ENCODE measurements around the gene PTPRG.

Gene PTPRG

DNA sequence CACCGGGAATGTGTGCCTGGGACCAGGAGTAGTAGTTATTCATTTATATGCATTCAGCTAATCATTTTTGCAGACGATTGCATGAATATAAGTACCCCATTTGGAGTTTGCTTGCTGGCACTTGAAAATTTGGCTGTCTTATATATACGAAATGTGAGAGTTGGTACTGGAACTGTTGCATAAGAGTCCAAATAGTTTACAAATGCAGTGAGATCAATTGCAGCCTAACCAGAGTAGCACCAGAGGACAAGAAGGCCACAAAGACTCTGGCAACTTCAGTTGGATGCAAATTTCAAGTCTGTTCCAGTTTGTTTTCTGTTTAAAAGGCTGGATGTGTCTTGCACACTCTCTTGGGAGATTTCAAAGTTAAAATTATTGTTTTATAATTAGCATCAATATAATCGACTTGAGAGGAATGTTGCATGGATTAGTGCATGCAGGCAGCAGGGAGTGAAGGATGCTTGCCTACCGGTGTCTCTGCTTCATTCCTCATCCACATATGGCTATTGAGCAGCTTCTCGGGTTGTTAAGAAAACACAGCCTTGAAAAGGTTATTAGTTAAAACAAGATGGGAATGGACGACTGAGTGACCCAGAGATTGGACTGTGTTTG is 213.0 kb downstream of the PTPRG start:
- no peak for DNase-seq

DNA sequence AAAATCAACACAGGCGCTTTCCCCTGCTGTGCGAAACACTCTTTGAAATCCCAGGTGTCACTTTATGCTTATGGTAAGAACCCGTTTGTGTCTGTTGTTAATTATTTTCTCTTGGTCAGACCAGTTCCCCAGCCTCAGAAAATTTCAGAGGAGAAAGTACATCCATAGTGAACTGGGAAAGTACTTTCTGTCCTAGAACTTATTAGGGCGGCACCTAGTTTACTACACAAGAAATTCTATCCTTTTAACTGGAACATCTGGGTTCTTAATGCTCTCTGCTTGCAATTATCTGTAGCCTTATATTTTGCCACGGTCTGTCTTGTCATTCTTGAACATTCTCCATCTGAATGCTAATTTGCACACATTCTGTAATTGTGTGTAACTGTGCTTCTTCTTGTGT is 215.0 kb downstream of the PTPRG start:
- DNase-seq: no peak

DNA sequence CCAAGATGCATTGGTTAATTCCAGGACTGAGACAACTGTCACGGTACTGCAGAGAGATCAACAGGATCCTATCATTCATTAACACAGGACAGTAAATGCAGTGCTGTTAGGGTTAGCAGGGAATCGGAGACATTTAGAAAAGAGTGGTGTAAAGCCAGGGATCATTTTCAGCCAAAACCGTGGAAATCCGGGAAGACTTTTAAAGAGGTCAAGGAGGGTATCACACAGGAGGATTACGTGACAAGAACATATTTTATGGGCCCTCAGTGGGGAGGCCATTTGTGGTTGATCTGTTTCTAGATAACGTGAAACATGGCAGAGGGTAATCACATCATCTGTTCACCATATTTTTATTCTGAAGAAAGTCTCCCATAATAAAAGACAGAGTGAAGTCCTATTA is 216.1 kb downstream of the PTPRG start:
- no peak for DNase-seq

DNA sequence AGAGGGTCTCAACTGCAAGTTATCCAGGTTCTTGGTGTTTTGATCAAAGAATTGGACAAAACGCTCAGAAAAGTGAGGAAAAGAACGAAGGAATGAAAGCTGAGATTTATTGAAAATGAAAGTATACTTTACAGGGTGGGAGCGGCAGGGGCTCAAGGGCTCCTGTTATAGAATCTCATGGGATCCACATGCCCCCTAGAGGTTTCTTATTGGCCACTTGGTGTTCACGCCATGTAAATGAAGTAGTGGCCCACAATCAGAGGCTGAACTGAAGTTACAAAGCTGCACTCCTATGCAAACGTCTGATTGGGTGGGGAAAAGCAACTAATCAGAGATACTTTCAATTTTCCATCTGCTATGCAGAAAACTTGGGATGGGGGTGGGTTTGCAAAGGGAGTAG is 216.7 kb downstream of the PTPRG start:
- no peak for DNase-seq

DNA sequence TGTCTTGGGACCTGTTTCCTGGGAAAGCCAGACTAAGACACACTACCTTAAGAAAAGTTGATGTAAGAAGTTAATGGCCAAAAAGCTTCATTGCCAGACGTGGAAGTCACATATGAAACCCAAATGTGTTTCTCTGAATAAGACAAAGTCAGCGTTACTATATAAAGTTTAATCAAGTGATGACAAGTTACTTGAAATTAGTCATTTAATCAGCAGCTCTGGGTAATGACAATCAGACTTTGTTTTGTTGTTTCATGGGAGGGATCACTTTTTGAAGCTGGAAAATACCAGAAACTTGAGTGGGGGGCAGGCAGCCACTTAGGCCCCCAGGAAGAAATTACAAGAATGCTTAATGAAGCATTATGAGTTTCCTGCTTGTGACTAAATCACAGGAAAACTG is 218.6 kb downstream of the PTPRG start:
- DNase-seq: no peak

DNA sequence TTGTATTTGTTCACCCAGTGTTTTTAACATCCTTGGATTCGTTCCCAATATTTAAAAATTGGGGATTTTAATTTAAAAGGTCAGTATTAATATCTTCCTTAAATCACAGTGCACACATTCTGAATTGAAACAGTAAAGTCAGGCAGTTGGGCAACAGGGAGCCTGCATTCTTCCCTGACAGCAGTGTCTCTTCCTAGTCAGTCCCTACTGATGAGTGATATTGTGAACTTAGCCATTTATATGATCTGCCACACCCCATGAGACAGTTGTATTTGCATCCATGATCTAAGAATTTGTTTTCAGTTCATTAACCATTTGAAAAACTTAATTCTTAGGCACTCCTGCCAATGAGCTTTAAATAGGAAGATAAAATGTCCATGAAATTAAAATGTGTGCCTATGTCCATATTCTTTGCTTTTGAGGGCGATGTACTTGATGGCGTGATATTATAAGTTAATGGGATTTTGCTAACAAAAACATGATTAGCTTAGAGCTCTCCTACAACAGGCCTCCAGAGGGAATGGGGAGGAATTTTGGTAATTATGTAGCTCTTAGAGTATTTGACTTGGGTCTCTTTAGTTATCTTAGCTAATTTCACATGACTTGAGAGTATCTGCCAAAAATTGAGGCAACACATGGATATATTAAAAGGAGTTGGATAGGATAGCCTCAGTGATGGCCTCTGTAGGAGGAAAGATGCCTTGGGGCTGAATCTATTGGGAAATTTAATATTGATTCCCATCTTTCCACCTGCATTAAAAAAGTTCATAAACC is 219.3 kb downstream of the PTPRG start:
- no peak for DNase-seq

DNA sequence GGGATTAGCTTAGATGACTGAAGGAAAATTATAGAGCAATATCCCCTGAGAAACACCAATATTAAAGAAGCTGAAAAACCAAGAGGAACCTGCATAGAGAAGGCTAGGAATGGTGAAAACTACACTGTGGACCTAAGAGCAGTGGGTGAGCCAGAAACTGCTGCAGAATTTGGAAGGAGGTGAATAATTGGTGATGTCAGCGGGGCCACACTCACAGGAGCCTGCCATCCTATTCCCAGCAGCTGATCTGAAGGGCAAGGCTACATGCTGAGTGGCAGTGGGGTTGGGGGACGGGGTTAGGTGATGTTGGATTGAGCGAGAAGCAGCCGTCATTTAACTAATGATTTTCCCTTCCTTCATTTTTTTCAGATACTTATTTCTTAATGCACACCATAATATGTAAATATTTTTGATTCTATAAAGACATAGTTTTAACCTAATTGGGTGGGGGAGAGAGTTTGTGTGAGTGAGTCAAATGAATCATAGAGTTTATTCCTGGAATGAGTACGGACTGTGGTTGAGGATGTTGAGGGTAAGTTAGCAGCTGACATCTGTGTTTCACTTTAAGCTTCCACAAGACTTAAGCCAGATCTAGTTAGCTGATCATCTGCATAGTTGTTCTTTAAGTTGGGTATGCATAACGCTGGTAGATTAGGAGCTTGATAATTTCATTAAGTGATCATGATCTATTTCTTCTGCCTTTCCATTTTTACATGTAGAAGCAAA is 222.8 kb downstream of the PTPRG start:
- DNase-seq: no peak

DNA sequence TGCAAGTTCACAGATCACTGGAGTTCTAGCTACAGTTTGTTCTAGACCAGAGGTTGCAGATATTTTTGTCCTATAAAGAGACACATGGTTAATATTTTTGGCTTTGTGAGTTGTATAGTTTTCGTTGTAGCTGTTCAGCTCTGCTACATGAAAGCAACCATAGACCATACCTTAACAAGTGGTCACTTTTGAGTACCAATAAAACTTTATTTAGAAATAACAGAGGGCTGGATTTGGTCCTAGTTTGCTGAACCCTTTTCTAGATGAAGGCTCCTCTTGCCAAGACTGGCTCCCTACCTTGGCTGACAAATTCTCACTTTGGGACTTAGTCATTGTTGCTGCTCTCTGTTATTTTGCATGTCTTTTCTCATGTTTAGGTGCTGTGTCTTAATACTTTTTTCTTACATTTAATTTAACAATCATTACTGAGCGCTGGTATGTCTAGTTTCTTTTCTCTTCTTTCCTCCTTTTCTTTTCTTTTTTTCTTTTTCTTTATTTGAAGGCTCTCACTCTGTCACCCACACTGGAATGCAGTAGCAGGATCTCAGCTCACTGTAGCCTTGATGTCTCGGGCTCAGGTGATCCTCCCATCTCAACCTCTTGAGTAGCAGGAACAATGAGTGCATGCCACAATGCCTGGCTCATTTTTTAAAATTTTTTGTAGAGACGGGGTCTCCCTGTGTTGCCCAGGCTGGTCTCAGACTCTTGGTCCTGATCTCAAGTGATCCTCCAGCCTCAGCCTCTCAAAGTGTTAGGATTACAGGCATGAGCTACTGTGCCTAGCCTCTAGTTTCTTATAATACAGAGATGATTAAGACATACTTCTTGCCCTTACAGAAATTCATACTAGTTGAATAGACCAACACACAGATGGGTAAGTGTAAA is 227.5 kb downstream of the PTPRG start:
- no peak for DNase-seq

DNA sequence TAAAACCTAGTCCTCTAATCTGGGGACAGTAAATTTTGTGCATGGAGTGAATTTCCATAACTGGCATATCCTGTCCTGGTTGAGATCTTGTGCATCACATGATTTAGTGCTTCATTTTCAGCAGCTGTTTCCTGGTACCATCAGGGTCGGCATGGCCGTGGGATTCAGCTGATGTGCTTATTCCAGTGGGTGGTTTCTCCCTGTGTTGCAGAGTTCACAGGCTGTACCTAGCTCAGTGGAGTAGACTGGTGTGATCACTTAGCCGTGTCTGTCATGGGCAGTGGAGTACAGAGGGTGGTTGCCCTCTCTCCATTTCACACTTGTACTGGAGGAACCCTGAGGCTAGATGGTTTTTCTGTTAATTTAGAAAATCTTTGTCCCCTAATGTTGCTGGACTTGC is 228.5 kb downstream of the PTPRG start:
- no peak for DNase-seq

DNA sequence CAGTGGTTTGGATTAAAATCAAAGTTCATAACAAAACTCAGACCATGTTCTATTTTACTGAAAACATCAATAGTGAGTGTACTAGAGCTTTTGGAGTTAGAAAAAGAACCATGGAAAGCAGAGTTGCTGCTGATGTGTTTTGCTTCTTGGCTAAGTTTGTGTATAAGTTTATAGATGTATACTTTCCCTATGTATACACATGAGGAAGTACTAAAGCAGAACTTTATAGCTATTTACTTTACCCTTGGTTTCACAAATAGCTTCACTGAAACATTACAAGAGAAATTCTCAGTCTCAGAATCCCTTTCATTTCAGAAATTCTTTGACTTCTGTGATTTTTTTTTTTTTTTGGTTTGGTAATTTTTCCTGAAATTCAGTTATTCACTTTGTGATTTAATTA is 229.0 kb downstream of the PTPRG start:
- no peak for DNase-seq

DNA sequence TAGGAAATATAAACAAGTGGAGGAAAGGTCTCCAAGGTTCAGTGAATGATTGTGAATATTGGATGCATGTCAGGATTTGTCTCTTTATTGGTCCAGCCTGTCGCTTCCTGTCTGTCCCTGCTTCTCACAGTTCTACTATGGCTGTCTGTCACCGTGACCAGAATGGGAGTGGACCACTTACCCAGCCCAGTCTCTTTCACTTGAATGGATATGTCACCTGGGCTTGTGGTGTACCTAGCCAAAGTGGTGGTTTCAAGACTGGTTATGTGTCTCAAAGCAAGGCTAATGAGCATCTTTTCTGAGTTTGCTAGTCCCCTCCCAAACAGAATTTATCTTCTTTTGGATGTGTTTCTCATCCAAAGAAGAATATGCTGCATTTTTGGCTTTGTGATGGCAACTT is 231.7 kb downstream of the PTPRG start:
- DNase-seq: no peak

DNA sequence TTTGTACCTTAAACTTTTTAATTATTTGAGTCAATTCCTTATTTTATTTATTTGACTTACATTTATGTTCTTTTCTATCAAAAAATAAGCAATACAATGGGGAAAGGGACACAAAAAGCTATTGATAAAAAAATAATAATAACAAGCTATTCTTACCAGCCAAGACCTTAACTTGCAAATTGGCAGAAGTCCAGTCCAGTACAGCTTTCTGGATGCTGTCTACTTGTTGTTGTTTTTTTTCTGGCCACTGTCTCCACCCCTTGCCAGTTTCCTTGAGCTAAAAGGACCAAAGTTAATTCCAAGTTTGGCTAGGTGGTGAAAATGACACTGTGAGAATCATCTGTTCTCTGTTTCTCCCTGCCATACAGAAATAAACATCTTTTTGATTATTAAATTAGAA is 232.2 kb downstream of the PTPRG start:
- DNase-seq: no peak

DNA sequence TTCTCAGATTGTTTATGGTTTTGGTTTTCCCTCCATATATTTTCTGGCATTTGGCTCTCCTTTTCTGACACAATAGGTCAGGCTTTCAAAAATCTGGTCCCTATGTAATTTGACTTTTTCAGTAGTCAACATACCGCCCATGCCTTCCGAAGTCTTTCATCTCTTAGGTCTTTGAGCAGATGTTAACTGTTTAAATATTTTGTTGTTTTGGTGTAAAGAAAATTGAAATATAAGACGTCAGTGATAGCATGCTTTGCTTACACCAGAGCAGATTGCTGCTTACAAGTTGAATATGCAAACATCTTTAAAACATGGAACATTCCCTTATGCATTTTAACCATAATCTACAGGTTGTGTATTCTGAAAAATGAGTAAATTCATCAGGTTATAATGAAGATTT is 233.0 kb downstream of the PTPRG start:
- DNase-seq: no peak

DNA sequence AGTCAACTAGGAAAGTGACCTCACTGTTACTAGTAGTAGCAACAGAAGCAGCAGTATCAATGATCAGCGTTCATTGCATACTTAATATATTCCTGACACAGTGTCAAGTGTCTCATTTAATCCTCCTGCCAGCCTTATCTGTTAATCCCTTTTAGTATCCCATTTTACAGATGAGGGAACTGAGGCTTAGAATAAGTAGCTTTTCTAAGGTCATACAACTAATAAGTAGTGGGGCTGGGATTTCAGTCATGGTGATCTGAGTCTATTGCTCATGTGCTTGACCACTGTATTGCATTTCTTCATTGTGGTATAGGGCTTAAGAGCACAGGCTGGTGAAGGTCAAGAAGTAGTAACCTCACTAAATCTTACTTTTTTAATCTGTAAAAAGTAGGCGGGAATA is 233.6 kb downstream of the PTPRG start:
- no peak for DNase-seq

DNA sequence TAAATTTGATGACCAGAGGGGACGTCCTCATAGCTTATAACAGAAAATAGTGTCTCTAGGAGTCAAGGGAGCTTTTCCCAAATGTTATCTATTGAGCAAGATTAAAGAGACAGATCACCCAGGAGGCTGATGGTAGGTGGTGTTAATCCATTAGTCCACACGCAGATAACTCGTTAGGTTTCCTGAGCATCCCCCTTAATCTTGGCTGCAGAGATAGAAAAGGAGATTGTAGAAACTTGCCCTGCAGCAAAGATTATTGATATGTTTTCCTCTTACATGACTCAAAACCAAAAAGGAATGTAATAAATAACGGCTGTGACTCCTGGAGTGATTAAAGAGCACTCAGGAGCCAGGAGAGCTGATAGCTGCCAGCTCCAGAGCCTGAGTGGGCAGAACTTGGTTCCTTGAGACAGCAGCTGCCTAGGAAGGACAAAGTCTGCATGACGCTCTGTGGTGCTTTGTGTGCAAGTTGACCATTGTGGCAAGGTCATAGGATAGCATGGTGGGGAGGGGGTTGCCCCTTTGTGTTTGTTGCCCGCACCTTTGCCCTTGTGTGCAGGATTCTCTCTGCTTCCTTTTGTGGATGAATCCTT is 234.8 kb downstream of the PTPRG start:
- DNase-seq: no peak

DNA sequence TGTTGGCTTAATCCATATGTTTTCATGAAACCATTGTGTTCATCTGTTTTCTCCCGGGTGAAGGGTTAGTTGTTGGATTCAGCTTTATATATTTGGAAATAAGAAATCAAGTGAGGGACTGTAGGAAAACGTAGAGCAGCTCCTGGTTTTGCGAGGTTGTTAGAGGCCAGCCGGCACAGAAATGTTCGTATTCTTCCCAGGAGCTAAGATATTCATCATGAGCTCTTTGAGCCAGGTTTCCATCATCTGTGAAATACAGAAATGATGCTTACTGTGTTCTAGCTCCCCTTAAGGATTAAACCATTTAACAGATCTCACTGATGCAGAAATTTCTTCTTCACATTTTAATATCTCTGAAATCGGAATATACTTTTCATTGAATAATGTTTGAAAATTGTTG is 235.5 kb downstream of the PTPRG start:
- no peak for DNase-seq

DNA sequence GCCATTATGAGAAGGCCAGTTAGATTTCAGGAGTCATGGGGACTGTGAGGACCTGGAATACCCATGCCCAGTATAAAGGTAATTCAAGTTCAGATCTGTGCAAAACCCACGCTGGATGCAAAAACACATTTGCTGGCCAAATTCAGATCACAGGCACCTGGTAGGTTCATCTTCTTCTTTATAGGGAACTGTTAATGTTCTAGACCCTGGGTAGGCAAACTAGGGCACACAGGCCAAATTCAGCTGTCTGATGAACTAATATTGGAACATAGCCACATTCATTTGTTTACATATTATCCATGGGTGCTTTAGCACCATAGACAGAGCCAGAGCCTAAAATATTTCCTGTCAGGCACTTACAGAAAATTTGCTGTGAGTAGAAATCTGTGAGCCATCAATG is 241.4 kb downstream of the PTPRG start:
- no peak for DNase-seq

DNA sequence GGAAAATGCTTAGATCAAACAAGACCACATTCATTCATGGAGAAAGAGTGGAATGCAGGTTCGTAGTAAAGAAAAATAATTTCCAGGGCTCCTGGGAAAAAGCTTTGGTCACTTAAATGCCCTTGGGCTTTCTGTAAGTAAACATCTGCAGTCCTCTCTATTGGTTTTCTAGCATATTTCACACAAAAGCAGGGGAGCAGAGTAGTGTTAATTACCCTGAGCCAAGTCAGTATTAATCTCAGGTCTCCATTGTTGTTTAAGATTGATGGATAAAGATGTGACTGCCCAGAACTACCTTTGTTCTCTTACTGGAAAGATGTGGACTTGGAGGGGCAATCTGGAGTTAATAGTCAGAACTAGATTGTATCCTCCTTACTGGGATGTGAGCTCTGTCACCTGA is 242.6 kb downstream of the PTPRG start:
- no peak for DNase-seq

DNA sequence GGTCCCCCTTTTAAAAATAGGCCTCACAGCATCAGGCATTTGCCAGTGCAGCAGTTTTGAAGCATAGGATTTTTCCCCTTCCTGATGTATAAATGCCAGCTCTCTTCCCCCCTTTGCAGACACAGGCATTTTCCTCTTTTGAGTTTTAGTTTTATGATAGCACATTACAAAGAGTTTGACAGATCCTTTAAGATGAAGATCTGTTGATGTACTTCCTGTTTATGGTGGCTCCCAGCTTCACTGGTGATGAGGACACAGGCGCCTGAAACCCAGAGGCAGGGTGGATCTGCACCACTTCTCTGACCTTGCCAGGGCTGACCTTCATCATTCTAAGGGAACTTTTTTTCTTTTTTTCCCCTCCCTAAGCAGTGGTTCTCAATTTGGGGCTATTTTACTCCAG is 243.4 kb downstream of the PTPRG start:
- DNase-seq: no peak

DNA sequence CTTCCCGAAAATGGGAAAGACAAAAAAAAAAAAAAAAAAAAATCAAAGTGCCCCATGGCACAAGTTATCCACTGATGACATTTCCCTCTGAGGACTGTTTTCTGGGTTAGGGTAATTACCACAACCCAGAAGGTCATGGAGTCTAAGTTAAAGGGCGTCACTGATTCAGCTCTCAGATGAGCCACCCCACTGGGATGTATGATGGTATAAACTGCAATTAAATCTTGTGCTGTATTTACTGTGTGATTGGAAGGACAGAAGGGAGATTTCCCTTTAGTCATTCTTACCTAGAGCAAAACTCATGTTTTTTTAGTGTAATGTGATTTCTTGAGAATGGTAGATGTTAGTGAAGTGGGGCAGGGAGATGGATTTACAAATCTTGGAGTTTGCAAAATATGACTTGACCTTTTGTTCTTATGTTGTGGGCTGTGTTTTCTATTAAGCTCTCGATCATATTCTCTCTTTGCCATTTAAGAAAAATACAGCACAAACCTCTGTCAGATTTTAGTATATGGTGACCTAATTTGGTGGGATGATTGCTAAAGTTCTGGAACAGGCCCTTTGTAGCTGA is 244.2 kb downstream of the PTPRG start:
- no peak for DNase-seq

DNA sequence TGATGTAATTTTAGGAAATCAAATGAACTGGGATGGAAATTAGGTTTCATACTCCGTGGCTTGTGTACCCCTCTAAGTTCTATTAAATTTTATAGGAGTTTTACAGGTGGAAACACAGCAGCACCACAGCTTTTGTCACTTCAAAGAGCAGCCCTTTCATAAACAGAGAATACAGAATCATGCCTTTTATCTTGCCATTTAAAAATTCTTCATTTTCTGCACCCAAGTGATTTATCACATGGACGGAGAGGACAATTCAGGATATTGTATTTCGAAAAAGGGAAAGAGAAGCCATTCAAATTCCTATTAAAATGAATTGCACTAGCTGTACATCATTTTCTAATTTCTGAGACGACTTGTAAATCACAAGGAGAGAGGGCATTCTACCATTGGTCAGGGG is 245.4 kb downstream of the PTPRG start:
- DNase-seq: no peak

DNA sequence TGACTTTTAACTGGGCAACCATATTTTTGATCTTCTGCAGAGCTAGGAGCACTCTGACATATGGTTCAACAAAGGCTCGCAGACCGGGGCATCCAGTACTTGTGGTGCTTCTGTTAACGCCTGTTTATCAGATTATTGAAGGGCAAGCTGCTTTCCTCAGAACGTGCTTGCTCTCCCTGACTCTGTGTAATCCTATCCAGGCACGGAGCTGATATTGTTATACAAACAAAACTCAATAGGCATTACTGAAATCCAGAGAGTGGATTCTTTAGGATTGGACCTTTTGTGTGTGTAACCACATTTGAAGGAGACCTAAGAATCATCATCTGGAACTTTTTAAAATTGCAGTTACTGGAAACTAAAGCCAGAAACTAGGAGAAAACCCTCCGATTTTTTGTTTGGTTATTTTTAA is 246.5 kb downstream of the PTPRG start:
- no peak for DNase-seq

DNA sequence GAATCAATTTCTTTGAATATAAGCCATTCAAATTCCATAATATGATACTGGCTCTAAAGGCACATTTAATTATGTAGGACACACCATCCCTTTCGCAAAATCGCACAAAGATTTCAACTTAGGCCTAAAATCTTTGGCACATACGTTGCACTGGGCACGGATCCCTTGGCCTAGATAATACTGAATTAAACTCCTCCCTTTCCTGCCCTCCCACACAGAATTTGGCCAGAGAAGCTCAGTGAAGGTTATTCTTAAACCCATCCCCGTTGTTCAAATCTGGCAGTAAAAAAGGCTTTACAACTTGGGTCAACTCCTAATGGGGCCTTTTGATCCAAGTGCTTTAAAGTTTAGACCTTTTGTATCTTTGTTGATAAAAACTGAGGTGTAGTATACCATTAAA is 247.2 kb downstream of the PTPRG start:
- no peak for DNase-seq

Data from NCI-H187 (cell line).